Activated CD8-positive, alpha-beta memory T cell treated with anti-CD3 and anti-CD28 coated beads, Interleukin-2, amount 50 U/mL, for 1 hour (primary cell): Measurements from ENCODE around the gene NPM1.

Experiments
- DNase-seq: peaks from one replicate; pipeline ENCODE4 v3.0.0-alpha.2; 2020; ENCODE audit errors: extremely low read depth

The NPM1 gene

DNA sequence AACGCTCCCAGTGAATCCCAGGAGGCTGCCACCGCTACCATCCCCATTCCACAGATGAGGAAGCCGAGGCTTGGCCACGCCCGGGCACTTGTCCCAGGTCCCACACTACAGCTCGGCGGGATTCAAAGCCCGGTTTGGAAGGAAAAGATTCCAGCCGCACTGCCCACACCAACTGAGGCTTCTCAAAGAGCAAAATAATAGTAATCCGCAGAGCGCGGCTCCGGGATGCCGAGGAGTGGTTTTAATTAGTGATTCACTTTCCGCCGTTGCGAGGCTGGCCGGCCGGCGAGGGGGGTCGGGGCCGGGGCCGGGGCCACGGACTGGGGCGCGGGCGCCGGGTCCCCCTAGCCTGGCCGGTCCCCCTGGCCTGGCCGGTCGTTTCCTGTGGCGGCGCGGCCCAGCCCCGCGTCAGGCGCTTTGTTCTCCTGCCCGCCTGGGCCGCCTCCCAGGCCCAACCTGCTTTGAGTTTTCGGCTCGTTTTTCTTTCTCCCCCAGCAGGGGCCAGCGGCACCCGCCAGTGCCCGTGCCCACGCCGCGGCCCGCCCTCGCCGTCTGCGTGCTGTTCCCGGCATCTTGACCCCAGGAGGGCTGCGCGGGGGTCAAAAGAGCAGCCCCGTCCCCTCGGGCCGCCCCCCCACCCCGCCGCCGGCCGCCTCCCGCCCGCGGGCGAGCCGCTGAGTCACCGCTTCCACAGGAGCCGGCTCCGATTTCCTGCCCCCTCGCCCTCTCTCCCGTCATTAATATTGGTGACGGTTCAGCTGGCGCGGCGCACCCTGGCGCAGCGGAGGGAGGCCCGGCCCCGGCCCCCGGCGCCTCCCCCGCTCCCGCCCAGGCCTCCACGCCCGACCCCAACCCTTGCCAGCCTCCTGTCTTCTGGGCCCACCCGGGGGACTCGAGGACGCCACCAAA lies 63.0 kb downstream of the NPM1 start:
- no peak for DNase-seq

DNA sequence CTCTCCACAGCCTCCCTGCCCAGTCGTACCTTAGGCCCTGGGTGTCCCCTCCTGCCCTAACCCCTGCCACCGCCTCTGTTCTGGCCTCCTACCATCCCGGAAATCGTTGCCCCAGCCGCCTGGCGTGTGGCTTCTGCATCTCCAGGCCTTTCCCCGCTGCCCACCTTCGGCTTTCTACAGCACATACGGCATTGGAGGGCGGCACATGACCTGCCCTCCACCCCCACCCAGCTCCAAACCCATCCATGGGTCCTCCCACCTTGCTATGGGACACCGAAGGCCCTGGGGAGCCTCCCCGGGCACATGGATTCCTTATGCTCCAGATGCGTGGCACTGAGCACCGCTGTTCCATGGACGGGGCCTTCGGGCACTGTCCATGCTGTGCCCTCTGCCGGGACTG lies 63.8 kb downstream of the NPM1 start:
- DNase-seq: no peak

DNA sequence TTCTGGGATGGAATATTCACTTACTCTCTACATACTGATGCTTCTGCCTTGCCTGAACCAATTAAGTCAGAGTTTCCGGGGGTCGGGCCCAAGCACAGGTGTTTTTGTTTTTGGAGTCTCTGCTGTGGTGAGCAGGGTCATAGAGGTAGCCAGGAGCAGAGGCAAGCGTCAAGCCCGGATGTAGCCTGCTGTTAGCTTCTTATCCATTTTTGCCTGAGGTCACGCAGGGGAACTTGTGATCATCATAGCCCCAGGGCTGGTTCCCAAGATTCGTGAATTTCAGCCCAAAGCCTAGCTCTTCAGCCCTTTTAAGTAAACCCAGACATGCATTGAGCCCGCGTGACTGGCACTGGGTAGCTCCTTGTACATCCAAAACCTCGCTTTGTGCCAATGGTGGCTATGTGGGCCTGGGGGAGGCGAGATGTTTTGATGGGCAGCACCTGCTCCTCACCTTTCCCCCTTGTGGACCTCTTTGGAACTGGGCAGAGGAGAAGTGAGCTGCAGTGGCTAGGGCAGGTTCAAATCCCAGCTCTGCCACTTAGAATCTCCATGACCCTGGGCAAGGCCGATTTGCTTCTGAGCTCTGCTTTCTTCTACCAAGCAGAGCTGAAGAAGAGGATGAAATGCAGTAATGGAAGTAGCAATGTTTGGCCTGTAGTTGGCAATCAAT lies 65.5 kb downstream of the NPM1 start:
- DNase-seq: no peak

DNA sequence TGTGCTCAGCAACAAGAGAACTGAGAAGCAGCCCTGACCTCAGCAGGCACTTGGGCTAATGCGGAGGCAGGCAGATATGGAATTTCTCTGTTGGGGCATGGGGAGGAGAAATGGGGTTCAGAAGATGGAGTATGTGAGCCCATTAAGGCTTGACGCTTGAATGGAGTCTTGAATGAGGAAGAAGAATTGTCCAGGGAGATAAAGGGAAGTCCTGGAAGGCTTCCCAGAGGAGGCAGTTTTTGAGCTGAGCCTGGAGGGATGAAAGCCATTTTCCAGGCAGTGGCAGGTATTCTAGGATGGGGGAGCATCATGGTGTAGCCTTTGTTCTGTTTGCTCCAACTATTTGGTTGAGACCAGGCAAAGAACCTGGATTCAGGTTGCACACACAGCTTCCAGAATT lies 66.3 kb downstream of the NPM1 start:
- no peak for DNase-seq

DNA sequence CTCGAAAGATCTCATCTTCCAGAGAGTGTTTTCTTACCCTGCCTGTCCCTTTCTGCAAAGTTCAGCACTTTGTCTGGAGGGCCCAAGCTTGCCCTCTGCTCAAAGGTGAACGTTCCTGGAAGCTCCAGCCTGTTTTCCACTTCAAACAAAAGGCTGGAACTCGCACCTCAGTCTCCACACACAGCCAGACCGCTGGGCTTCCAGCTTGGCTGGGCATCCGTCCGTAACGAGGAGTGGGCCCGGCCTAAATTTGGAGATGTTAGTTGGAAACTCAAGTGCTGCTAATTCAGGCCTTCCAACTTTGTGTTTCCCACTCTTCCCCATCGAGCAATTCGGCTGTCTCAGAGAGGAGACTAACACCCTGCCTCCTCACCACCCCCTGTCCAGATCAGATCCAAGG lies 66.9 kb downstream of the NPM1 start:
- DNase-seq: no peak

DNA sequence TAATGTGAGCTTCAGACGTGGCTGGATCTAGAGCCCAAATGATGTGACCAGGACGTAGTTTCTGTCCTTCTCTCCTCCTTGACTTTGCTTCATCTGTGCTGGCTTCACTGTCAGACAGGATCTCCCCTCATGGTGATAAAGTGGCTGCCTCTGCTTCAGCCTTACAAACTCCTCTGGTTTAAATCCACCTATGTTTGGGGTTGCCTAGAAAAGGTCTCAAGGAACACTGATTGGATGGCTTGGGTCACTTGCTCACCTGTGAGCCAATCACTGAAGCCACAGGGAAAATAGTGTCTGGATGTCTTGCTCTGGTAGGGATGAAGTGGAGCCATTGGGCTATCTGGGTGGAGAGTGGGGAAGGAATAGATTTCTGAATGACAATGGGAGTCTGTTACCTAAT lies 67.9 kb downstream of the NPM1 start:
- no peak for DNase-seq

DNA sequence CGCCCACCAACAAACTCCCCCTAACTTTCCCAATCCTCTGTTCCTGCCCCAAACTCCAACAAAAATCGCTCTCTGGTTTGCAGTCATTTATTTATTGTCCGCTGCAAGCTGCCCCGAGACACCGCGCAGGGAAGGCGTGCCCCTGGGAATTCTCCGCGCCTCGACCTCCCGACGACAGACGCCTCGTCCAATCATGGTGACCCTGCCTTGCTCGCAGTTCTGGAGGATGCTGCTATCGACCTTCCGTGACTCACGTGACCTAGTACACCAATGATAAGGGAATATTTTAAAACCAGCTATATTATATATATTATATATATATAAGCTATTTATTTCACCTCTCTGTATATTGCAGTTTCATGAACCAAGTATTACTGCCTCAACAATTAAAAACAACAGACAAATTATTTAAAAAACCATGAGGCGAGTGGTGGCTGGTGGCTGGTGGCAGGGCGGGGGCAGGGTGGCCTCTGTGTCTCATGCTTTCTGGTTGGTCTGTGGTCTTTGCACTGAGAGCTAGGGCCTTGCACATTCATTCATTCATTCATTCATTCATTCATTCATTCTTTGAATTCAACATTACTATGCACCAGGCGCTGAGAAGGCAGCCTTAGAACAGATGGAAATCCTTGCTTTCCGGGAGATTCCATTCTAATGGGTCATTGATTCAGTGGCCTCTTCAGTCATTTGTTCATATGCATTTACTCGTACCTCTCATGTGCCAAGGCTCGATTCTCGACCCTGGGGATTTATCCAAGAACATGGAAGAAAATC lies 69.7 kb downstream of the NPM1 start:
- no peak for DNase-seq

DNA sequence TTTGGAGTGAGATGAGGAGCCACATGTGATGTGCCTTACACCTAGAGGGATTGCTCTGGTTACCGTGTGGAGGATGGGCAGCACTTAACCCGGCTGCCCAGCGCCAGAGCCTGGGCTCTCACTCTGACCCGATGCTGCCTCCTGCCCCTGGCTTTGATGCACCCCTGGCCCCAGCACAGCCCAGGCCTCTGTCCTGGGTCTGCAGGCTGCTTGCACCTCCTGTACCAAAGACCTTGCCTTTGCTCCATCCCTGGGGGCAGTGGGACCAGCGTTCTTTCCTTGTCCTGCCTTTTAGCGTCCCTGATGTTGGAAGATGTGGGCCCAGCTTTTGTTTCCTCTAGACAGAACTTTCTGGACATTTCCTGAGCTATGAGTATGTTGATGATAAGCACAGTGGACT lies 72.2 kb downstream of the NPM1 start:
- DNase-seq: no peak
